Measurements from ENCODE around the gene NFKBIE. TPM values are rescaled to one million over a fixed set of nuclear protein-coding genes. Genes with fewer than 3 reads are reported as not detected.
A peak's percentile ranks its signal among the peaks of the same experiment; 100 is the strongest.

Gene NFKBIE
- total RNA-seq, 1 donor from 2014 or later, result 10.1 TPM

- DNase-seq (ENCODE audit: low read depth) (no peak), FAIRE-seq (no peak)
- no peaks in the 10 kb centered on the region for H3K9me3 ChIP-seq (ENCODE audit: insufficient read depth, low read depth, low read length)
- H3K36me3 Mint-ChIP-seq (ENCODE audit: low read depth, unreplicated experiment), result no peaks in the 10 kb centered on the region
- TF ChIP-seq CTCF (IDR thresholded peaks at IDR 0.05; ENCODE audit: insufficient read depth, low read depth, low read length) (no peak), EZH2 (IDR thresholded peaks at IDR 0.05; ENCODE audit: insufficient read depth, low read length) (no peak)
- H3K79me2 ChIP-seq (ENCODE audit: insufficient read depth, low read length), result no peaks in the 10 kb centered on the region
- no peaks in the 10 kb centered on the region for H3K36me3 ChIP-seq (ENCODE audit: insufficient read depth, low read length)
- H3K27ac ChIP-seq (ENCODE audit: low read depth, low read length), result no peak within 1 kb of the TSS
- H2AFZ ChIP-seq (ENCODE audit: low read depth, low read length), result peak within 1 kb of the TSS; percentile 79
- H3K9ac ChIP-seq (ENCODE audit: low read length), result peak within 1 kb of the TSS; percentile 43
- peaks cover 16% of the 10 kb centered on the region for H4K20me1 ChIP-seq (ENCODE audit: insufficient read depth, low read length)
- peak within 1 kb of the TSS; percentile 57 for H3K4me3 ChIP-seq (ENCODE audit: insufficient read depth, low read depth, low read length)
- no peaks in the 10 kb centered on the region for H3K27me3 ChIP-seq (ENCODE audit: insufficient read depth, low read length)
- peaks cover 30% of the 10 kb centered on the region for H3K4me1 ChIP-seq (ENCODE audit: insufficient read depth, low read length)
- H3K9me3 Mint-ChIP-seq (ENCODE audit: unreplicated experiment), result no peaks in the 10 kb centered on the region
- H3K4me3 Mint-ChIP-seq (ENCODE audit: unreplicated experiment), result peak within 1 kb of the TSS; percentile 85
- no peak within 1 kb of the TSS for H3K27ac Mint-ChIP-seq (ENCODE audit: unreplicated experiment)
- H3K27me3 Mint-ChIP-seq (ENCODE audit: low read depth, unreplicated experiment), result peaks cover 4% of the 10 kb centered on the region
- H3K4me1 Mint-ChIP-seq (ENCODE audit: low read depth, unreplicated experiment), result peaks cover 13% of the 10 kb centered on the region
- H3K4me2 ChIP-seq (ENCODE audit: low read length), result peak within 1 kb of the TSS; percentile 82
Measured at GRCh38 chr6:44223319-44224028, 41.9 kb downstream of the NFKBIE start, which contains the start of gene SLC29A1. SLC29A1 (plus strand) TSS chr6:44223595; CDS start chr6:44227314, 3,719 bp downstream.

GRCh38 chr6:44222486-44223318, 42.6 kb downstream of the NFKBIE start:
- DNase-seq (ENCODE audit: low read depth) (no peak), FAIRE-seq (no peak)
- H2AFZ ChIP-seq (ENCODE audit: low read depth, low read length), result peak overlapping the region; percentile 71
- peaks cover 16% of the 10 kb centered on the region for H4K20me1 ChIP-seq (ENCODE audit: insufficient read depth, low read length)
- no peaks in the 10 kb centered on the region for H3K27me3 ChIP-seq (ENCODE audit: insufficient read depth, low read length)
- Mint-ChIP-seq H3K4me3 (ENCODE audit: unreplicated experiment) (peak overlapping the region; percentile 79), H3K27ac (ENCODE audit: unreplicated experiment) (no peak overlapping the region), H3K4me1 (ENCODE audit: low read depth, unreplicated experiment) (peaks cover 20% of the 10 kb centered on the region), H3K9me3 (ENCODE audit: unreplicated experiment) (no peaks in the 10 kb centered on the region), H3K27me3 (ENCODE audit: low read depth, unreplicated experiment) (peaks cover 4% of the 10 kb centered on the region), H3K36me3 (ENCODE audit: low read depth, unreplicated experiment) (no peaks in the 10 kb centered on the region)
- no peaks in the 10 kb centered on the region for H3K36me3 ChIP-seq (ENCODE audit: insufficient read depth, low read length)
- H3K9me3 ChIP-seq (ENCODE audit: insufficient read depth, low read depth, low read length), result no peaks in the 10 kb centered on the region
- peaks cover 35% of the 10 kb centered on the region for H3K4me1 ChIP-seq (ENCODE audit: insufficient read depth, low read length)
- H3K4me2 ChIP-seq (ENCODE audit: low read length), result peak overlapping the region; percentile 82
- no peak overlapping the region for H3K27ac ChIP-seq (ENCODE audit: low read depth, low read length)
- no peaks in the 10 kb centered on the region for H3K79me2 ChIP-seq (ENCODE audit: insufficient read depth, low read length)
- TF ChIP-seq EZH2 (IDR thresholded peaks at IDR 0.05; ENCODE audit: insufficient read depth, low read length), result no peak
- TF ChIP-seq CTCF (IDR thresholded peaks at IDR 0.05; ENCODE audit: insufficient read depth, low read depth, low read length), result no peak
- H3K4me3 ChIP-seq (ENCODE audit: insufficient read depth, low read depth, low read length), result peak overlapping the region; percentile 57
- peak overlapping the region; percentile 43 for H3K9ac ChIP-seq (ENCODE audit: low read length)
